ENCODE measurements around the gene SLX9.

DNA sequence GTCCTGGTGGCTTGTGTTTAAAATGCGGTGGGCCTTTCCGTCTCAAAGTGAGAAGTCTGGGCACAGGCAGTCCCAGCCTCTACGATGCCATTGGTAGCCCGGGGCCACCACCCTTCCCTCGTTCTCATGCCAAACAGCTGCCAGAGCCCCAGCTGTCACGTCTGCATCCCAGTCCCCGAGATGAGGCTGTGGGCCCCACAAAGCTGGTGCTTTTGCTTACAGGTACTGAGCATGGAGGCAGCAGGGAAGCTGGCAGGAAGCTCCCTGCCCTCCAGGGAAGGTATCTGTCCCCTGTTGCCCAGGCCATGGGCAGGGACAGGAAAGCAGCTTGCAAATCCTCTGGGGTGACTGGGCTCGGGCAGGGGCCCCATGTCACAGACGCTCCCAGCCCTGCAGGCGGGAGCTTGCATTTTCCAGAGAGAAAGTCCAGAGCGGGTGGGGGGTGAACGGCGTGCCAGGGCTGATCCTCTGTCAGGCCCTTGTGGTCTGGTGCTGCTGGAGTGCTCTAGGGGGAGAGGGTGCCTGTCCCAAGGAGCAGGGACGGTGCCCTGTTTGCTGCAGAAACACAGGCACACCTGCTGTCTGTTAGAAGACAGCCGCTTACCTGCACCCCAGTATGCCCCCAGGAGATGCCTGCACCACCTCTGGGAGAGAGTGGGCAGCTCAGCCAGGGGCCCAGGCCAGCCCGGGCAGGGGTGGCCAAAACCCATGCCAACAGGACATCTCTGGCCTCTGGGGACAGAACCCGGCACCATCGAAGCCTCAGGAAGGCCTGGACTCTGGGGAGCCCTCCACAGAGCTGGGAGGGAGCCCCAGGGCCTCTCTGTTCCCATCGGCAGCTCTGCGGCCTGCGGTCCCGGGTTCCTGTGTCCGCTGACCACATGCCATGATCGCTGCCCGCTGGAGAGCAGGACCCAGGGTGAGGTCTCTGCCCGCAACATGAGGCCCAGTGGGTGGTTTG is 45.9 kb downstream of the SLX9 start:
- TF ChIP-seq, protein P1, sequence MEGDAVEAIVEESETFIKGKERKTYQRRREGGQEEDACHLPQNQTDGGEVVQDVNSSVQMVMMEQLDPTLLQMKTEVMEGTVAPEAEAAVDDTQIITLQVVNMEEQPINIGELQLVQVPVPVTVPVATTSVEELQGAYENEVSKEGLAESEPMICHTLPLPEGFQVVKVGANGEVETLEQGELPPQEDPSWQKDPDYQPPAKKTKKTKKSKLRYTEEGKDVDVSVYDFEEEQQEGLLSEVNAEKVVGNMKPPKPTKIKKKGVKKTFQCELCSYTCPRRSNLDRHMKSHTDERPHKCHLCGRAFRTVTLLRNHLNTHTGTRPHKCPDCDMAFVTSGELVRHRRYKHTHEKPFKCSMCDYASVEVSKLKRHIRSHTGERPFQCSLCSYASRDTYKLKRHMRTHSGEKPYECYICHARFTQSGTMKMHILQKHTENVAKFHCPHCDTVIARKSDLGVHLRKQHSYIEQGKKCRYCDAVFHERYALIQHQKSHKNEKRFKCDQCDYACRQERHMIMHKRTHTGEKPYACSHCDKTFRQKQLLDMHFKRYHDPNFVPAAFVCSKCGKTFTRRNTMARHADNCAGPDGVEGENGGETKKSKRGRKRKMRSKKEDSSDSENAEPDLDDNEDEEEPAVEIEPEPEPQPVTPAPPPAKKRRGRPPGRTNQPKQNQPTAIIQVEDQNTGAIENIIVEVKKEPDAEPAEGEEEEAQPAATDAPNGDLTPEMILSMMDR (IDR thresholded peaks at IDR 0.05; ENCODE audit: extremely low read depth in 1 of 2, insufficient read depth in 1 of 2, low read depth in 1 of 2, low read length in 2 of 2): no peak
- TF ChIP-seq GATA2 (IDR thresholded peaks at IDR 0.05; ENCODE audit: insufficient read depth, insufficient read length, low read depth, low read length): no peak

Measured in endothelial cell of umbilical vein (primary cell).